GM18907 (cell line): Measurements from ENCODE around the gene SPAM1.
"Not testable (repeated sequence)": the region's sequence is repeated elsewhere in the genome, so short reads cannot be mapped to it uniquely, and the experiment has no call there.

ENCODE experiments used
- ATAC-seq: cut with Tn5 transposase; IDR thresholded peaks from one replicate; pipeline ENCODE4 v1.9.1; 2021; ENCODE audit warnings: mild to moderate bottlenecking, moderate library complexity; ENCODE audit not compliant: unreplicated experiment

The SPAM1 gene

GRCh38 chr7:123948136-123948535, 23.1 kb downstream of the SPAM1 start:
- no peak for ATAC-seq

GRCh38 chr7:123958186-123958703, 33.2 kb downstream of the SPAM1 start:
- no peak for ATAC-seq

- no peak for ATAC-seq
Measured at GRCh38 chr7:123961771-123962170, 36.7 kb downstream of the SPAM1 start.

GRCh38 chr7:123966936-123967335, 41.9 kb downstream of the SPAM1 start:
- ATAC-seq, result no peak

GRCh38 chr7:123972045-123972444, 47.0 kb downstream of the SPAM1 start:
- ATAC-seq, result no peak

- ATAC-seq, result no peak
Measured at GRCh38 chr7:123972831-123973230, 47.8 kb downstream of the SPAM1 start.

GRCh38 chr7:123974326-123974908, 49.4 kb downstream of the SPAM1 start:
- ATAC-seq, result no peak

- no peak for ATAC-seq
Measured at GRCh38 chr7:123975084-123975483, 50.0 kb downstream of the SPAM1 start.

- ATAC-seq, result no peak
Measured at GRCh38 chr7:123977081-123977480, 52.0 kb downstream of the SPAM1 start.

- no peak for ATAC-seq
Measured at GRCh38 chr7:123979876-123980275, 54.8 kb downstream of the SPAM1 start.

- ATAC-seq, result no peak
Measured at GRCh38 chr7:123987445-123987844, 62.4 kb downstream of the SPAM1 start.

GRCh38 chr7:123992913-123993518, 68.0 kb downstream of the SPAM1 start:
- no peak for ATAC-seq

GRCh38 chr7:123993996-123994395, 69.0 kb downstream of the SPAM1 start:
- no peak for ATAC-seq

- ATAC-seq, result no peak
Measured at GRCh38 chr7:123994449-123994848, 69.4 kb downstream of the SPAM1 start.

GRCh38 chr7:123995617-123996326, 70.7 kb downstream of the SPAM1 start:
- ATAC-seq, result no peak

- no peak for ATAC-seq
Measured at GRCh38 chr7:123996327-123996625, 71.2 kb downstream of the SPAM1 start.

- no peak for ATAC-seq
Measured at GRCh38 chr7:123998921-123999320, 73.9 kb downstream of the SPAM1 start.

GRCh38 chr7:123999703-124000102, 74.7 kb downstream of the SPAM1 start:
- no peak for ATAC-seq

- not testable (repeated sequence) for ATAC-seq
Measured at GRCh38 chr7:124008296-124008695, 83.3 kb downstream of the SPAM1 start.

- no peak for ATAC-seq
Measured at GRCh38 chr7:124009321-124009720, 84.3 kb downstream of the SPAM1 start.
